Loucy (cell line): Measurements from ENCODE around the gene LRRC27.

Experiments
- CTCF ChIP-seq: fragments of 200-600 bp; sonication (generic); conservative IDR thresholded peaks from 2 replicates; pipeline ENCODE4 v1.5.1; 2014; ENCODE audit warnings: mild to moderate bottlenecking, antibody characterized with exemption, low read length
- EZH2phosphoT487 ChIP-seq: fragments of 200-600 bp; IDR thresholded peaks from 2 replicates; pipeline ENCODE4 v1.6.1; 2018; ENCODE audit warnings: antibody characterized with exemption, mild to moderate bottlenecking, moderate library complexity, borderline replicate concordance

- TF ChIP-seq CTCF (no peak), EZH2phosphoT487 (no peak)
Observed at GRCh38 chr10:132411561-132412253, 79.7 kb downstream of the LRRC27 start.
